ENCODE results near the gene SPEN.

DNA sequence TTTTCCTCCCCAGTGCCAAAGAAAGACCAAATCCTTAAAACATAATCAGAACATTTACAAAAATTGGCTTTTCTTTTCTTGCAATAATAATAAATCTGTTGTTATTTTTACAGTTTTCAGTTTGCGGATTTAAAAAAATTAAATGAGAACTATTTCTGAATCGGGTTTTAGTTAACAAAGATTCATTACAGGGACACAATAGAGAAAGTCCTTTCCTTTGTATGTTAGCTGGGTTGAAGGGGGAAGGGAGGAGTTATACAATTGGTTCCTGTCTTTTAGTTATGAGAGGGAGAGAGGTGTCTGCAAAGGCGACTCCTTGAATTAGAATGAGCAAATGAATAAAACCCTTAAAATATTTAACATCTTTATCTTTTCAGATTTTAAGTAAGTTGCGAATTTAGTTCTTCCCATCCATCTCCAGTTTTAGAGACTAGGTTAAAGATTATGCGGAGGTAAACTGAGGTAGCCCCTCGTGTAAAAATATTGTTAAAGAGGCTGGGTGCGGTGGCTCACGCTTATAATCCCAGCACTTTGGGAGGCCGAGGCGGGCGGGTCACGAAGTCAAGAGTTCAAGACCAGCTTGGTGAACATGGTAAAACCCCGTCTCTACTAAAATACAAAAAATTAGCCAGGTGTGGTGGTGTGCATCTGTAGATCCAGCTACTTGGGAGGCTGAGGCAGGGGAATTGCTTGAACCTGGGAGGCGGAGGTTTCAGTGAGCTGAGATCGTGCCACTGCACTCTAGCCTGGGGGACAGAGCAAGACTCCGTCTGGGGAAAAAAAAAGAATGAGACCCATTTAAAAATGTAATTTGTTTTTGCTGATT is 3.9 kb downstream of the SPEN start:
- TF ChIP-seq SPI1 (IDR thresholded peaks at IDR 0.05; ENCODE audit: borderline replicate concordance, insufficient read depth, low read depth, low read length) (no peak), HDGF (IDR thresholded peaks at IDR 0.05) (0 out of 2 replicates have a peak, but pooled peaks have one; percentile 60), EZH2 (IDR thresholded peaks at IDR 0.05; ENCODE audit: borderline replicate concordance, control insufficient read depth, low read depth, low read length) (no peak), RBBP5 (conservative IDR thresholded peaks at IDR 0.05) (no peak), PAX5 (IDR thresholded peaks at IDR 0.05; ENCODE audit: borderline replicate concordance, low read depth, low read length) (no peak), MEF2A (IDR thresholded peaks at IDR 0.05; ENCODE audit: insufficient read depth, low read depth, low read length) (no peak), EP300 (IDR thresholded peaks at IDR 0.05; ENCODE audit: borderline replicate concordance in 1 of 2, control insufficient read depth in 1 of 2, low read depth in 2 of 2, low read length in 2 of 2) (no peak), CEBPB (IDR thresholded peaks at IDR 0.05; ENCODE audit: borderline replicate concordance in 1 of 2, low read depth in 2 of 2, low read length in 2 of 2) (no peak)
- TF ChIP-seq, protein P1, sequence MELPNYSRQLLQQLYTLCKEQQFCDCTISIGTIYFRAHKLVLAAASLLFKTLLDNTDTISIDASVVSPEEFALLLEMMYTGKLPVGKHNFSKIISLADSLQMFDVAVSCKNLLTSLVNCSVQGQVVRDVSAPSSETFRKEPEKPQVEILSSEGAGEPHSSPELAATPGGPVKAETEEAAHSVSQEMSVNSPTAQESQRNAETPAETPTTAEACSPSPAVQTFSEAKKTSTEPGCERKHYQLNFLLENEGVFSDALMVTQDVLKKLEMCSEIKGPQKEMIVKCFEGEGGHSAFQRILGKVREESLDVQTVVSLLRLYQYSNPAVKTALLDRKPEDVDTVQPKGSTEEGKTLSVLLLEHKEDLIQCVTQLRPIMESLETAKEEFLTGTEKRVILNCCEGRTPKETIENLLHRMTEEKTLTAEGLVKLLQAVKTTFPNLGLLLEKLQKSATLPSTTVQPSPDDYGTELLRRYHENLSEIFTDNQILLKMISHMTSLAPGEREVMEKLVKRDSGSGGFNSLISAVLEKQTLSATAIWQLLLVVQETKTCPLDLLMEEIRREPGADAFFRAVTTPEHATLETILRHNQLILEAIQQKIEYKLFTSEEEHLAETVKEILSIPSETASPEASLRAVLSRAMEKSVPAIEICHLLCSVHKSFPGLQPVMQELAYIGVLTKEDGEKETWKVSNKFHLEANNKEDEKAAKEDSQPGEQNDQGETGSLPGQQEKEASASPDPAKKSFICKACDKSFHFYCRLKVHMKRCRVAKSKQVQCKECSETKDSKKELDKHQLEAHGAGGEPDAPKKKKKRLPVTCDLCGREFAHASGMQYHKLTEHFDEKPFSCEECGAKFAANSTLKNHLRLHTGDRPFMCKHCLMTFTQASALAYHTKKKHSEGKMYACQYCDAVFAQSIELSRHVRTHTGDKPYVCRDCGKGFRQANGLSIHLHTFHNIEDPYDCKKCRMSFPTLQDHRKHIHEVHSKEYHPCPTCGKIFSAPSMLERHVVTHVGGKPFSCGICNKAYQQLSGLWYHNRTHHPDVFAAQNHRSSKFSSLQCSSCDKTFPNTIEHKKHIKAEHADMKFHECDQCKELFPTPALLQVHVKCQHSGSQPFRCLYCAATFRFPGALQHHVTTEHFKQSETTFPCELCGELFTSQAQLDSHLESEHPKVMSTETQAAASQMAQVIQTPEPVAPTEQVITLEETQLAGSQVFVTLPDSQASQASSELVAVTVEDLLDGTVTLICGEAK (IDR thresholded peaks at IDR 0.05; ENCODE audit: borderline replicate concordance): no peak
- TF ChIP-seq, protein P2, sequence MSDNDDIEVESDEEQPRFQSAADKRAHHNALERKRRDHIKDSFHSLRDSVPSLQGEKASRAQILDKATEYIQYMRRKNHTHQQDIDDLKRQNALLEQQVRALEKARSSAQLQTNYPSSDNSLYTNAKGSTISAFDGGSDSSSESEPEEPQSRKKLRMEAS (IDR thresholded peaks at IDR 0.05; ENCODE audit: low read depth, low read length): no peak
- TF ChIP-seq, protein P3, sequence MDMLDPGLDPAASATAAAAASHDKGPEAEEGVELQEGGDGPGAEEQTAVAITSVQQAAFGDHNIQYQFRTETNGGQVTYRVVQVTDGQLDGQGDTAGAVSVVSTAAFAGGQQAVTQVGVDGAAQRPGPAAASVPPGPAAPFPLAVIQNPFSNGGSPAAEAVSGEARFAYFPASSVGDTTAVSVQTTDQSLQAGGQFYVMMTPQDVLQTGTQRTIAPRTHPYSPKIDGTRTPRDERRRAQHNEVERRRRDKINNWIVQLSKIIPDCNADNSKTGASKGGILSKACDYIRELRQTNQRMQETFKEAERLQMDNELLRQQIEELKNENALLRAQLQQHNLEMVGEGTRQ (IDR thresholded peaks at IDR 0.05; ENCODE audit: borderline replicate concordance, low read depth, low read length): no peak
- TF ChIP-seq, protein P4, sequence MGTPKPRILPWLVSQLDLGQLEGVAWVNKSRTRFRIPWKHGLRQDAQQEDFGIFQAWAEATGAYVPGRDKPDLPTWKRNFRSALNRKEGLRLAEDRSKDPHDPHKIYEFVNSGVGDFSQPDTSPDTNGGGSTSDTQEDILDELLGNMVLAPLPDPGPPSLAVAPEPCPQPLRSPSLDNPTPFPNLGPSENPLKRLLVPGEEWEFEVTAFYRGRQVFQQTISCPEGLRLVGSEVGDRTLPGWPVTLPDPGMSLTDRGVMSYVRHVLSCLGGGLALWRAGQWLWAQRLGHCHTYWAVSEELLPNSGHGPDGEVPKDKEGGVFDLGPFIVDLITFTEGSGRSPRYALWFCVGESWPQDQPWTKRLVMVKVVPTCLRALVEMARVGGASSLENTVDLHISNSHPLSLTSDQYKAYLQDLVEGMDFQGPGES (IDR thresholded peaks at IDR 0.05): no peak
- TF ChIP-seq, protein P5, sequence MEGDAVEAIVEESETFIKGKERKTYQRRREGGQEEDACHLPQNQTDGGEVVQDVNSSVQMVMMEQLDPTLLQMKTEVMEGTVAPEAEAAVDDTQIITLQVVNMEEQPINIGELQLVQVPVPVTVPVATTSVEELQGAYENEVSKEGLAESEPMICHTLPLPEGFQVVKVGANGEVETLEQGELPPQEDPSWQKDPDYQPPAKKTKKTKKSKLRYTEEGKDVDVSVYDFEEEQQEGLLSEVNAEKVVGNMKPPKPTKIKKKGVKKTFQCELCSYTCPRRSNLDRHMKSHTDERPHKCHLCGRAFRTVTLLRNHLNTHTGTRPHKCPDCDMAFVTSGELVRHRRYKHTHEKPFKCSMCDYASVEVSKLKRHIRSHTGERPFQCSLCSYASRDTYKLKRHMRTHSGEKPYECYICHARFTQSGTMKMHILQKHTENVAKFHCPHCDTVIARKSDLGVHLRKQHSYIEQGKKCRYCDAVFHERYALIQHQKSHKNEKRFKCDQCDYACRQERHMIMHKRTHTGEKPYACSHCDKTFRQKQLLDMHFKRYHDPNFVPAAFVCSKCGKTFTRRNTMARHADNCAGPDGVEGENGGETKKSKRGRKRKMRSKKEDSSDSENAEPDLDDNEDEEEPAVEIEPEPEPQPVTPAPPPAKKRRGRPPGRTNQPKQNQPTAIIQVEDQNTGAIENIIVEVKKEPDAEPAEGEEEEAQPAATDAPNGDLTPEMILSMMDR (IDR thresholded peaks at IDR 0.05 in 2 of 3, conservative IDR thresholded peaks at IDR 0.05 in 1 of 3; ENCODE audit: control insufficient read depth in 2 of 3, extremely low read depth in 1 of 3, insufficient read depth in 1 of 3, low read depth in 3 of 3, low read length in 3 of 3): no peak
- TF ChIP-seq, protein P6, sequence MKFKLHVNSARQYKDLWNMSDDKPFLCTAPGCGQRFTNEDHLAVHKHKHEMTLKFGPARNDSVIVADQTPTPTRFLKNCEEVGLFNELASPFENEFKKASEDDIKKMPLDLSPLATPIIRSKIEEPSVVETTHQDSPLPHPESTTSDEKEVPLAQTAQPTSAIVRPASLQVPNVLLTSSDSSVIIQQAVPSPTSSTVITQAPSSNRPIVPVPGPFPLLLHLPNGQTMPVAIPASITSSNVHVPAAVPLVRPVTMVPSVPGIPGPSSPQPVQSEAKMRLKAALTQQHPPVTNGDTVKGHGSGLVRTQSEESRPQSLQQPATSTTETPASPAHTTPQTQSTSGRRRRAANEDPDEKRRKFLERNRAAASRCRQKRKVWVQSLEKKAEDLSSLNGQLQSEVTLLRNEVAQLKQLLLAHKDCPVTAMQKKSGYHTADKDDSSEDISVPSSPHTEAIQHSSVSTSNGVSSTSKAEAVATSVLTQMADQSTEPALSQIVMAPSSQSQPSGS (IDR thresholded peaks at IDR 0.05; ENCODE audit: low read length): no peak
